GM21447 (cell line): ENCODE results near the gene GBP5.
A peak's percentile ranks its signal among the peaks of the same experiment; 100 is the strongest.
"Not testable (repeated sequence)": the region's sequence is repeated elsewhere in the genome, so short reads cannot be mapped to it uniquely, and the experiment has no call there.

Experiments
- ATAC-seq: cut with Tn5 transposase; IDR thresholded peaks from one replicate; pipeline ENCODE4 v1.9.1; 2021; ENCODE audit not compliant: unreplicated experiment

Gene GBP5

GRCh38 chr1:89284078-89284763 lies 11.6 kb upstream of the GBP5 start:
- ATAC-seq, result not testable (repeated sequence)

GRCh38 chr1:89280766-89281165 lies 8.1 kb upstream of the GBP5 start:
- ATAC-seq, result no peak

GRCh38 chr1:89279011-89279466 lies 6.4 kb upstream of the GBP5 start:
- peak; percentile 52 for ATAC-seq

- ATAC-seq, result no peak
Measured at GRCh38 chr1:89277725-89278124, 5.1 kb upstream of the GBP5 start.

- no peak for ATAC-seq
Measured at GRCh38 chr1:89276690-89277089, 4.0 kb upstream of the GBP5 start.

GRCh38 chr1:89274411-89274857 lies 1.8 kb upstream of the GBP5 start:
- ATAC-seq, result no peak

GRCh38 chr1:89273324-89273778 lies 691 bp upstream of the GBP5 start:
- ATAC-seq, result no peak

- no peak for ATAC-seq
Measured at GRCh38 chr1:89271341-89272015, 1.2 kb downstream of the GBP5 start.

- ATAC-seq, result no peak
Measured at GRCh38 chr1:89270423-89270822, 2.2 kb downstream of the GBP5 start.

- ATAC-seq, result no peak
Measured at GRCh38 chr1:89269277-89269676, 3.4 kb downstream of the GBP5 start.

- ATAC-seq, result no peak
Measured at GRCh38 chr1:89262643-89263042, 10.0 kb downstream of the GBP5 start.

GRCh38 chr1:89261926-89262515 lies 10.6 kb downstream of the GBP5 start:
- no peak for ATAC-seq

GRCh38 chr1:89260566-89261255 lies 11.9 kb downstream of the GBP5 start:
- ATAC-seq, result no peak

- ATAC-seq, result no peak
Measured at GRCh38 chr1:89260042-89260441, 12.6 kb downstream of the GBP5 start.

- ATAC-seq, result no peak
Measured at GRCh38 chr1:89259283-89259971, 13.2 kb downstream of the GBP5 start.

GRCh38 chr1:89257041-89257440 lies 15.6 kb downstream of the GBP5 start:
- ATAC-seq, result no peak

GRCh38 chr1:89255581-89255980 lies 17.1 kb downstream of the GBP5 start:
- not testable (repeated sequence) for ATAC-seq

GRCh38 chr1:89254658-89255287 lies 17.9 kb downstream of the GBP5 start:
- ATAC-seq, result no peak

- no peak for ATAC-seq
Measured at GRCh38 chr1:89243046-89243445, 29.6 kb downstream of the GBP5 start.
